SK-N-SH treated with all-trans-retinoic acid at 6 μM for 48 hours (cell line): ENCODE results near the gene CCDC57.
"Not testable (repeated sequence)": the region's sequence is repeated elsewhere in the genome, so short reads cannot be mapped to it uniquely, and the experiment has no call there.

ENCODE experiments used
- BACH2 ChIP-seq: fragments of 250-450 bp; sonication (Bioruptor Pico); IDR thresholded peaks from 2 replicates; pipeline ENCODE4 v1.9.0; 2021; ENCODE audit warnings: mild to moderate bottlenecking, borderline replicate concordance
- CSDC2 ChIP-seq: fragments of 250-450 bp; sonication (Bioruptor Pico); IDR thresholded peaks from 2 replicates; pipeline ENCODE4 v1.5.0; 2020; ENCODE audit warnings: mild to moderate bottlenecking, moderate library complexity
- RARB ChIP-seq: fragments of 250-450 bp; sonication (Bioruptor Pico); IDR thresholded peaks from 2 replicates; pipeline ENCODE4 v1.8.0; 2021; ENCODE audit warnings: mild to moderate bottlenecking, moderate library complexity
- SNAI2 ChIP-seq: fragments of 250-450 bp; sonication (Bioruptor Pico); IDR thresholded peaks from 2 replicates; pipeline ENCODE4 v1.5.0; 2020; ENCODE audit warnings: mild to moderate bottlenecking, moderate library complexity
- TSHZ2 ChIP-seq: fragments of 250-450 bp; sonication (Bioruptor Pico); IDR thresholded peaks from 2 replicates; pipeline ENCODE4 v1.5.0; 2020; ENCODE audit warnings: mild to moderate bottlenecking, moderate library complexity
- ZFP3 ChIP-seq: fragments of 250-450 bp; sonication (Bioruptor Pico); IDR thresholded peaks from 2 replicates; pipeline ENCODE4 v1.5.0; 2020; ENCODE audit warnings: mild to moderate bottlenecking, moderate library complexity
- ZNF70 ChIP-seq: fragments of 450-650 bp; formaldehyde crosslinking; IDR thresholded peaks from 2 replicates; pipeline ENCODE4 v1.5.0; 2020; ENCODE audit warnings: mild to moderate bottlenecking, moderate library complexity

DNA sequence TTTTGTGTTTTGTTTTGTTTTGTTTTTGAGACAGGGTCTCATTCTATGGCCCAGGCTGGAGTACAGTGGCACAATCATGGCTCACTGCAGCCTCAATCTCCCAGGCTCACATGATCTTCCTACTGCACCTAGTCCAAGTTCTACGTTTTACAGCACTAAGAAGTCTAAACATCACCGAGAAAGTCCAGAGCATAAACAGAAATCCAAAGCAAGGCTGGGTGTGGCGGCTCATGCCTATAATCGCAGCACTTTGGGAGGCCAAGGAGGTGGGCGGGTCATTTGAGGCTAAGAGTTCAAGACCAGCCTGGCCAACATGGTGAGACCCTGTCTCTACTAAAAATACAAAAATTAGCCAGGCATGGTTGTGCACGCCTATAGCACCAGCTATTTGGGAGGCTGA lies 19.6 kb downstream of the CCDC57 start:
- not testable (repeated sequence) for TF ChIP-seq TSHZ2; ZFP3 (CRISPR knock-in tag); CSDC2 (CRISPR knock-in tag); ZNF70 (CRISPR knock-in tag); RARB (CRISPR knock-in tag); BACH2 (CRISPR knock-in tag); SNAI2 (CRISPR knock-in tag)
